HepG2 (cell line): ENCODE data around the gene HELZ2. TPM values are rescaled to one million over a fixed set of nuclear protein-coding genes. Genes with fewer than 3 reads are reported as not detected.

Experiments
- ATAC-seq: fragments of 200-7000 bp; cut with Tn5 transposase; 3 replicates; pipeline ENCODE4 v1.9.1; 2020; ENCODE audit warnings: mild to moderate bottlenecking, moderate library complexity
- BruUV-seq: library from RNA; stranded (reverse); fragments of 400-500 nt; replicated peaks from 2 replicates; lab custom pipeline; 2021; lab: Mats Ljungman, UMichigan
- CTCF ChIA-PET: fragments of 300-600 bp; formaldehyde crosslinking; extraction: SDS; loops from one replicate; lab custom pipeline; 2021; ENCODE audit warnings: low total read pairs, inconsistent platforms, low intra/inter-chr PET ratio; lab: Yijun Ruan, JAX
- POLR2A ChIA-PET: fragments of 350-600 bp; sonication (Branson Sonifier 250); formaldehyde crosslinking; loops from one replicate; lab custom pipeline; 2020; ENCODE audit warnings: antibody characterized with exemption, inconsistent platforms; lab: Yijun Ruan, JAX
- DNase-seq: peaks from one replicate; pipeline ENCODE4 v3.0.0-alpha.2; 2015; ENCODE audit warnings: low spot score
- FAIRE-seq: peaks from 3 replicates; lab custom pipeline; 2011; peaks lifted over from hg19 to GRCh38; lab: Jason Lieb, UNC
- H2AFZ ChIP-seq: one replicate; pipeline ENCODE4 v1.6.1; 2011; ENCODE audit warnings: low read length, inconsistent platforms
- H3K27ac ChIP-seq: fragments of 300-600 bp; 3 replicates; pipeline ENCODE4 v1.8.0; 2011; ENCODE audit warnings: mixed run types, mild to moderate bottlenecking, mixed read lengths, low read length, inconsistent platforms; ENCODE audit not compliant: insufficient read depth; ENCODE audit errors: extremely low read length
- H3K27me3 ChIP-seq, 2 experiments: fragments of 200-600 bp in 1 of 2; 2 replicates in 1 of 2; 3 replicates in 1 of 2; pipeline versions ENCODE4 v1.6.0 to v1.8.0; 2011; ENCODE audit warnings: low read length in 2 of 2, mild to moderate bottlenecking in 2 of 2, moderate library complexity in 2 of 2, inconsistent platforms in 1 of 2; ENCODE audit not compliant: insufficient read depth in 2 of 2, control insufficient read depth in 1 of 2
- H3K36me3 ChIP-seq, 2 experiments: fragments of 200-600 bp in 1 of 2; replicated peaks in 1 of 2; 2 replicates in 1 of 2; 3 replicates in 1 of 2; pipeline versions ENCODE4 v1.5.1 to v1.8.0; 2011; ENCODE audit warnings: low read length in 2 of 2, inconsistent platforms in 1 of 2; ENCODE audit not compliant: insufficient read depth in 2 of 2, control insufficient read depth in 1 of 2
- H3K4me1 ChIP-seq: 2 replicates; pipeline ENCODE4 v1.5.1; 2012; ENCODE audit warnings: low read length, inconsistent platforms; ENCODE audit not compliant: insufficient read depth
- H3K4me2 ChIP-seq: 2 replicates; pipeline ENCODE4 v1.6.0; 2011; ENCODE audit warnings: low read depth, low read length, inconsistent platforms
- H3K4me3 ChIP-seq, 3 experiments: fragments of 200-600 bp in 1 of 3; sonication (generic), shearing (Covaris generic) in 1 of 3; replicated peaks in 1 of 3; 2 replicates each; pipeline ENCODE4 v1.5.1; 2011 to 2016; ENCODE audit warnings: low read length in 3 of 3, inconsistent platforms in 2 of 3, low read depth in 2 of 3, mild to moderate bottlenecking in 2 of 3, control low read depth in 1 of 3, mixed read lengths in 1 of 3; ENCODE audit not compliant: insufficient read depth in 1 of 3
- H3K79me2 ChIP-seq: one replicate; pipeline ENCODE4 v1.6.1; 2011; ENCODE audit warnings: low read length, inconsistent platforms; ENCODE audit not compliant: insufficient read depth
- H3K9ac ChIP-seq: 2 replicates; pipeline ENCODE4 v1.6.0; 2011; ENCODE audit warnings: mild to moderate bottlenecking, low read depth, low read length, inconsistent platforms; ENCODE audit not compliant: insufficient read depth
- H3K9me3 ChIP-seq: 2 replicates; pipeline ENCODE4 v1.5.1; 2012; ENCODE audit warnings: mild to moderate bottlenecking, low read length
- H4K20me1 ChIP-seq: 2 replicates; pipeline ENCODE4 v1.6.0; 2011; ENCODE audit warnings: inconsistent platforms, mild to moderate bottlenecking, low read length, moderate library complexity; ENCODE audit not compliant: insufficient read depth
- CHCHD3 ChIP-seq: sonication (generic); formaldehyde crosslinking; IDR thresholded peaks from 2 replicates; pipeline ENCODE4 v1.8.0; 2022; ENCODE audit warnings: mild to moderate bottlenecking, missing genetic modification reagents, moderate library complexity
- ELF1 ChIP-seq: sonication (generic); formaldehyde crosslinking; IDR thresholded peaks from 2 replicates; pipeline ENCODE4 v1.4.0; 2020; ENCODE audit warnings: missing genetic modification reagents
- HDAC1 ChIP-seq: sonication (generic); formaldehyde crosslinking; IDR thresholded peaks from 2 replicates; pipeline ENCODE4 v1.5.1; 2020; ENCODE audit warnings: mild to moderate bottlenecking, missing genetic modification reagents
- KDM5B ChIP-seq: sonication (generic); formaldehyde crosslinking; IDR thresholded peaks from 2 replicates; pipeline ENCODE4 v1.4.0; 2020; ENCODE audit warnings: missing genetic modification reagents, mild to moderate bottlenecking, borderline replicate concordance
- ZBTB38 ChIP-seq: sonication (generic); formaldehyde crosslinking; IDR thresholded peaks from 2 replicates; pipeline ENCODE4 v1.5.1; 2020; ENCODE audit warnings: mild to moderate bottlenecking, missing genetic modification reagents
- WGBS: methylation state at CpG from one replicate; pipeline ENCODE4 v1.1.6; 2017; ENCODE audit warnings: low lambda C conversion rate; 5-methylcytosine and 5-hydroxymethylcytosine counted together
- in situ Hi-C: cut with HindIII; loops from 2 replicates; pipeline ENCODE4 v1.10.0; 2017; ENCODE audit warnings: low pct_unique_long_range_greater_than_20kb; ENCODE audit not compliant: extremely low pct_ligation_motif_present
- intact Hi-C: fragments of 100-400 bp; cut with micrococcal nuclease; formaldehyde crosslinking; loops from one replicate; pipeline ENCODE4 v1.10.0; 2022; ENCODE audit not compliant: unreplicated experiment
- polyA plus RNA-seq, 8 experiments: library from polyadenylated mRNA; depleted of rRNA in 3 of 8; stranded (reverse) in 7 of 8; unstranded in 1 of 8; fragments of >200 nt; fragmentation: Illumina TruSeq in 4 of 8; extraction: Trizol in 4 of 8; gene quantifications; 2 replicates each; pipeline versions ENCODE4 v1.2.1 to v1.2.3, GENCODE V29; 2011 to 2016; ENCODE audit warnings: low read depth in 4 of 8, missing spikeins in 1 of 8, mixed read lengths in 1 of 8; ENCODE audit not compliant: insufficient read depth in 1 of 8
- total RNA-seq, 5 experiments: library from RNA; depleted of rRNA; stranded (reverse); fragments of >200 nt; fragmentation: Illumina TruSeq; extraction: Trizol; gene quantifications; 2 replicates each; pipeline ENCODE4 v1.2.3, GENCODE V29; 2016; ENCODE audit warnings: low read depth in 1 of 5
- TF ChIP-seq, protein P1 (sequence below): sonication (generic); formaldehyde crosslinking; IDR thresholded peaks from 2 replicates; pipeline ENCODE4 v1.4.0; 2020; ENCODE audit warnings: mild to moderate bottlenecking, missing genetic modification reagents
- TF ChIP-seq, protein P2 (sequence below): IDR thresholded peaks from 2 replicates; pipeline ENCODE4 v1.6.1; 2012; ENCODE audit warnings: low read depth, low read length, improper control_type of control experiment
- TF ChIP-seq, protein P3 (sequence below): IDR thresholded peaks from 2 replicates; pipeline ENCODE4 v1.6.1; 2012; ENCODE audit warnings: inconsistent platforms
- TF ChIP-seq, protein P4 (sequence below): sonication (generic); formaldehyde crosslinking; IDR thresholded peaks from 2 replicates; pipeline ENCODE4 v1.4.0; 2020; ENCODE audit warnings: missing genetic modification reagents, borderline replicate concordance
- TF ChIP-seq, protein P5 (sequence below): sonication (generic); formaldehyde crosslinking; IDR thresholded peaks from 2 replicates; pipeline ENCODE4 v1.5.0; 2020; ENCODE audit warnings: missing genetic modification reagents
- TF ChIP-seq, protein P6 (sequence below): sonication (generic); formaldehyde crosslinking; IDR thresholded peaks from 2 replicates; pipeline ENCODE4 v1.5.1; 2020; ENCODE audit warnings: mild to moderate bottlenecking, missing genetic modification reagents, moderate library complexity

The HELZ2 gene
- total and polyA plus RNA-seq, 2 of the 13 experiments (the other 11 are each of a cell fraction or from before 2014, with no cell fraction given), result 9.6 to 10.1 TPM

DNA sequence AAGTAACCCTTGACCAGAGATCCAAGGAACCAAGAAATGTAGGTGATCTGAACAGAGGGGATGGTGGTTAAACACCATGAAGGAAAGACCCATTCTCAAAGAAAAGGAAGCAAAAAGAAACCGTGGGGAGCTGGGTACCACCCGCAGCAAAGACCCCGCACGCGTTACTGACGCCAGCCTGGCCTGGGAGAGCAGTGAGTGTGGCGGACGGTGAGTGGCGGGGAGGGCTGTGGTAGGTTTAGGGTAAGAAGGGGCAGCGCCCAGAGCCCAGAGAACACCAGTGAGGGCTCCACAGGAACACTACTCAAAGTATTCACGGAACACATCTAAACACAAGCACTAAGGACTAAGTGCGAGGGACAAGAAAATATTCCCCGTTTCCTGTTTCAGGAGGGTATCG, 48.7 kb upstream of the HELZ2 start:
- intact Hi-C loops (no loop called here), in situ Hi-C loops (no loop called here)
- BruUV-seq, result no TSS peak
- no peak overlapping the region for H3K27ac ChIP-seq
- POLR2A ChIA-PET, result no interaction called here
- H3K36me3 ChIP-seq, result peaks cover 7 to 20% of the 10 kb centered on the region in 2 experiments
- ATAC-seq (no peak), DNase-seq (no peak), FAIRE-seq (no peak)
- H4K20me1 ChIP-seq, result no peaks in the 10 kb centered on the region
- no peaks in the 10 kb centered on the region for H3K9me3 ChIP-seq
- no peak overlapping the region for H3K4me2 ChIP-seq
- H3K4me3 ChIP-seq, result no peak overlapping the region
- no peak overlapping the region for H3K9ac ChIP-seq
- H3K27me3 ChIP-seq, result no peaks in the 10 kb centered on the region; a peak in 1 of 5 replicates
- CTCF ChIA-PET, result no interaction called here
- H3K79me2 ChIP-seq, result peaks cover 40% of the 10 kb centered on the region
- no peak overlapping the region for H2AFZ ChIP-seq
- peaks cover 25% of the 10 kb centered on the region for H3K4me1 ChIP-seq
- 98% methylated on average over 14 of the region's 14 CpGs for WGBS
- no peak for TF ChIP-seq CHCHD3
- TF ChIP-seq, protein P1, sequence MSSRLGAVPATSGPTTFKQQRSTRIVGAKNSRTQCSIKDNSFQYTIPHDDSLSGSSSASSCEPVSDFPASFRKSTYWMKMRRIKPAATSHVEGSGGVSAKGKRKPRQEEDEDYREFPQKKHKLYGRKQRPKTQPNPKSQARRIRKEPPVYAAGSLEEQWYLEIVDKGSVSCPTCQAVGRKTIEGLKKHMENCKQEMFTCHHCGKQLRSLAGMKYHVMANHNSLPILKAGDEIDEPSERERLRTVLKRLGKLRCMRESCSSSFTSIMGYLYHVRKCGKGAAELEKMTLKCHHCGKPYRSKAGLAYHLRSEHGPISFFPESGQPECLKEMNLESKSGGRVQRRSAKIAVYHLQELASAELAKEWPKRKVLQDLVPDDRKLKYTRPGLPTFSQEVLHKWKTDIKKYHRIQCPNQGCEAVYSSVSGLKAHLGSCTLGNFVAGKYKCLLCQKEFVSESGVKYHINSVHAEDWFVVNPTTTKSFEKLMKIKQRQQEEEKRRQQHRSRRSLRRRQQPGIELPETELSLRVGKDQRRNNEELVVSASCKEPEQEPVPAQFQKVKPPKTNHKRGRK (CRISPR knock-in tag), result no peak
- TF ChIP-seq, protein P2, sequence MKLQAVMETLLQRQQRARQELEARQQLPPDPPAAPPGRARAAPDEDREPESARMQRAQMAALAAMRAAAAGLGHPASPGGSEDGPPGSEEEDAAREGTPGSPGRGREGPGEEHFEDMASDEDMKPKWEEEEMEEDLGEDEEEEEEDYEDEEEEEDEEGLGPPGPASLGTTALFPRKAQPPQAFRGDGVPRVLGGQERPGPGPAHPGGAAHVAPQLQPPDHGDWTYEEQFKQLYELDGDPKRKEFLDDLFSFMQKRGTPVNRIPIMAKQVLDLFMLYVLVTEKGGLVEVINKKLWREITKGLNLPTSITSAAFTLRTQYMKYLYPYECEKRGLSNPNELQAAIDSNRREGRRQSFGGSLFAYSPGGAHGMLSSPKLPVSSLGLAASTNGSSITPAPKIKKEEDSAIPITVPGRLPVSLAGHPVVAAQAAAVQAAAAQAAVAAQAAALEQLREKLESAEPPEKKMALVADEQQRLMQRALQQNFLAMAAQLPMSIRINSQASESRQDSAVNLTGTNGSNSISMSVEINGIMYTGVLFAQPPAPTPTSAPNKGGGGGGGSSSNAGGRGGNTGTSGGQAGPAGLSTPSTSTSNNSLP, result no peak
- TF ChIP-seq KDM5B, result no peak
- no peak for TF ChIP-seq HDAC1
- TF ChIP-seq, protein P3, sequence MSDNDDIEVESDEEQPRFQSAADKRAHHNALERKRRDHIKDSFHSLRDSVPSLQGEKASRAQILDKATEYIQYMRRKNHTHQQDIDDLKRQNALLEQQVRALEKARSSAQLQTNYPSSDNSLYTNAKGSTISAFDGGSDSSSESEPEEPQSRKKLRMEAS, result no peak
- TF ChIP-seq, protein P4, sequence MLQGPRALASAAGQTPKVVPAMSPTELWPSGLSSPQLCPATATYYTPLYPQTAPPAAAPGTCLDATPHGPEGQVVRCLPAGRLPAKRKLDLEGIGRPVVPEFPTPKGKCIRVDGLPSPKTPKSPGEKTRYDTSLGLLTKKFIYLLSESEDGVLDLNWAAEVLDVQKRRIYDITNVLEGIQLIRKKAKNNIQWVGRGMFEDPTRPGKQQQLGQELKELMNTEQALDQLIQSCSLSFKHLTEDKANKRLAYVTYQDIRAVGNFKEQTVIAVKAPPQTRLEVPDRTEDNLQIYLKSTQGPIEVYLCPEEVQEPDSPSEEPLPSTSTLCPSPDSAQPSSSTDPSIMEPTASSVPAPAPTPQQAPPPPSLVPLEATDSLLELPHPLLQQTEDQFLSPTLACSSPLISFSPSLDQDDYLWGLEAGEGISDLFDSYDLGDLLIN (CRISPR knock-in tag), result no peak
- TF ChIP-seq, protein P5, sequence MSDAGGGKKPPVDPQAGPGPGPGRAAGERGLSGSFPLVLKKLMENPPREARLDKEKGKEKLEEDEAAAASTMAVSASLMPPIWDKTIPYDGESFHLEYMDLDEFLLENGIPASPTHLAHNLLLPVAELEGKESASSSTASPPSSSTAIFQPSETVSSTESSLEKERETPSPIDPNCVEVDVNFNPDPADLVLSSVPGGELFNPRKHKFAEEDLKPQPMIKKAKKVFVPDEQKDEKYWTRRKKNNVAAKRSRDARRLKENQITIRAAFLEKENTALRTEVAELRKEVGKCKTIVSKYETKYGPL (CRISPR knock-in tag), result no peak
- peak; percentile 73 for TF ChIP-seq ZBTB38 (CRISPR knock-in tag)
- TF ChIP-seq ELF1, result no peak
- TF ChIP-seq, protein P6, sequence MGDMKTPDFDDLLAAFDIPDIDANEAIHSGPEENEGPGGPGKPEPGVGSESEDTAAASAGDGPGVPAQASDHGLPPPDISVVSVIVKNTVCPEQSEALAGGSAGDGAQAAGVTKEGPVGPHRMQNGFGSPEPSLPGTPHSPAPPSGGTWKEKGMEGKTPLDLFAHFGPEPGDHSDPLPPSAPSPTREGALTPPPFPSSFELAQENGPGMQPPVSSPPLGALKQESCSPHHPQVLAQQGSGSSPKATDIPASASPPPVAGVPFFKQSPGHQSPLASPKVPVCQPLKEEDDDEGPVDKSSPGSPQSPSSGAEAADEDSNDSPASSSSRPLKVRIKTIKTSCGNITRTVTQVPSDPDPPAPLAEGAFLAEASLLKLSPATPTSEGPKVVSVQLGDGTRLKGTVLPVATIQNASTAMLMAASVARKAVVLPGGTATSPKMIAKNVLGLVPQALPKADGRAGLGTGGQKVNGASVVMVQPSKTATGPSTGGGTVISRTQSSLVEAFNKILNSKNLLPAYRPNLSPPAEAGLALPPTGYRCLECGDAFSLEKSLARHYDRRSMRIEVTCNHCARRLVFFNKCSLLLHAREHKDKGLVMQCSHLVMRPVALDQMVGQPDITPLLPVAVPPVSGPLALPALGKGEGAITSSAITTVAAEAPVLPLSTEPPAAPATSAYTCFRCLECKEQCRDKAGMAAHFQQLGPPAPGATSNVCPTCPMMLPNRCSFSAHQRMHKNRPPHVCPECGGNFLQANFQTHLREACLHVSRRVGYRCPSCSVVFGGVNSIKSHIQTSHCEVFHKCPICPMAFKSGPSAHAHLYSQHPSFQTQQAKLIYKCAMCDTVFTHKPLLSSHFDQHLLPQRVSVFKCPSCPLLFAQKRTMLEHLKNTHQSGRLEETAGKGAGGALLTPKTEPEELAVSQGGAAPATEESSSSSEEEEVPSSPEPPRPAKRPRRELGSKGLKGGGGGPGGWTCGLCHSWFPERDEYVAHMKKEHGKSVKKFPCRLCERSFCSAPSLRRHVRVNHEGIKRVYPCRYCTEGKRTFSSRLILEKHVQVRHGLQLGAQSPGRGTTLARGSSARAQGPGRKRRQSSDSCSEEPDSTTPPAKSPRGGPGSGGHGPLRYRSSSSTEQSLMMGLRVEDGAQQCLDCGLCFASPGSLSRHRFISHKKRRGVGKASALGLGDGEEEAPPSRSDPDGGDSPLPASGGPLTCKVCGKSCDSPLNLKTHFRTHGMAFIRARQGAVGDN (CRISPR knock-in tag), result 0 out of 2 replicates have a peak, but pooled peaks have one; percentile 19
